HG03039 (cell line): ENCODE data around the gene TNRC18.
"Not testable (repeated sequence)": the region's sequence is repeated elsewhere in the genome, so short reads cannot be mapped to it uniquely, and the experiment has no call there.

ENCODE experiments used
- ATAC-seq: cut with Tn5 transposase; IDR thresholded peaks from one replicate; pipeline ENCODE4 v1.9.1; 2021; ENCODE audit warnings: mild to moderate bottlenecking, moderate library complexity; ENCODE audit not compliant: unreplicated experiment

TNRC18 gene

GRCh38 chr7:5295039-5296014 is 128.3 kb downstream of the TNRC18 start:
- no peak for ATAC-seq

DNA sequence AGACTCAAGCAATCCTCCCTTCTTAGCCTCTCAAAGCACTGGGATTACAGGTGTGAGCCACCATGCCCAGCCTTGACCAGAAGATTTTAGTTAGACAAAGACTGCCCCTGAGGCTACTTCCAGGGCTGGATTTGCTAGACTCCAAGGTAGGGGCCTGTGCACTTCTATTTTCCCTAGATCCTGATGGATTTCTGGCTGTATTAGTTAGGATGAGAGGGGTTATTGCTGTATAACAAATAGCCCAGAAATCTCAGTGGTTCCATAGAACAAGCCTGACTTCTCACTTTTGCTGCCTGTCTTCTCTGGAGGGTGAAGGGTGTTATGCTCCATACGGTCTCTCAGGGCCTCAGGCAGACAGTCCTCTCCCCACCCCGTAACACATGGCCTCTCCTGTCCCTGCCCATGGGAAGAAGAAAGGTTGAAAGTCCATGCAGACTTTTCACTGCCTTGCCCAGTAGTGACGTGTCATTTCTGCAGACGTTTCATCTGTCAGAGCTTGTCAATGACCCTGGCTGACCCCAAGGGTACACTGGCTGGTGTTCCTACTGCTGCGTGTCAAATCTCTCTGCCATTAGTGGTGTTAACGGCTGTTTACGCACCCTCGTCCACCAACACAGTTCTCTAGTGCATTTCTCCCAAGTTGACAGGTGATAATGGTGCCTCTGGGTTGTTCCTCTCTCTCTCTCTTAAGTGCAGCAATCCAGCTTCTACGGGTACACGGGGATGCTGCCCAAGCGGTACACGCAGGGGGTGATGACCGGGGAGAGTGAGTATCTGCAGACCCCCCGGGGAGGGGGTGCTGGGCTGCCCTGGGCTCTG is 129.3 kb downstream of the TNRC18 start:
- ATAC-seq, result no peak

DNA sequence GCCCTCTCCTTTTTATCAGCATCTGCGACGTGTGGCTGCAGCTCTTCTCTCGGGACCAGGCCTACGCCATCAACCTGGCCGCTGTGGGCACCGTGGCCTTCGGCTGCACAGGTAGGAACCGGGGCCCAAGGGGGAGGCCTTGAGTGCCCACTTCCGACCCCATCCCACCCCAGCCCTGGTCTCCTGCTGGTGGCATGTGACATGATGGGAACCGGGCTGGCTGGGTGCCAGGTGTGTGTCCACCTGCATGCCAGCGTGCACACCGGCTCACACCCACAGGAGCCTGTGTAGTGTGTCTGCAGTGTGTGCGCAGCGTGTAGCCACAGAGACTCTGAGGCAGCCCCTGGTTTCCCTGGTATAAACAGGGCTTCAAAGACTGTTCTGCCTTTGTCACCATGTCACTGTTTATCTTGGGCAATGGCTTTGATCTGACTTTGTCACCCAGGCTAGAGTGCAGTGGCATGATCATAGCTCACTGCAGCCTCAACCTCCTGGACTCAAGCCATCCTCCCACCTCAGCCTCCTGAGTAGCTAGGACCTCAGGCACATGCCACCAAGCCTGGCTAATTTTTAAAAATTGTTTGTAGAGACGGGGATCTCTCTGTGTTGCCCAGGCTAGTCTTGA is 131.8 kb downstream of the TNRC18 start:
- not testable (repeated sequence) for ATAC-seq

DNA sequence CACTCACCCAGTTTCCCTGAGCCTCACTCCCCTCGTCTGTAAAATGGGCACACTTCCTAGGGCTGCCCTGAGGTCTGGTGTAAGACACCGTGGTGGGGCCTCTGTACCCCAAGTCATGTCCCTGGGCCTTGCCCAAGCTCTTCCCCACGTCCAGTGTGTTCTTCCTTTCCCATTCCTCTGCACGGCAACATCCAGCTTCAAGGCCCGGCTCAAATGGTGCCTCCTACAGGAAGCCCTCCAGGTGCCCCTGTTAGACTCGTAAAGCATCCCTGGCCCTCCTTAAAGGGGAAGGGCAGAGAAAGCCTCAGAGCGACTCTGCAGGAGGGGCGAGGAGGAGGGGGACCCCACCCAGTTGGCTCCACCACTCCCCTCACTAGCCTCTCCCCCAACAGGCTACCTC is 132.3 kb downstream of the TNRC18 start:
- ATAC-seq, result no peak

DNA sequence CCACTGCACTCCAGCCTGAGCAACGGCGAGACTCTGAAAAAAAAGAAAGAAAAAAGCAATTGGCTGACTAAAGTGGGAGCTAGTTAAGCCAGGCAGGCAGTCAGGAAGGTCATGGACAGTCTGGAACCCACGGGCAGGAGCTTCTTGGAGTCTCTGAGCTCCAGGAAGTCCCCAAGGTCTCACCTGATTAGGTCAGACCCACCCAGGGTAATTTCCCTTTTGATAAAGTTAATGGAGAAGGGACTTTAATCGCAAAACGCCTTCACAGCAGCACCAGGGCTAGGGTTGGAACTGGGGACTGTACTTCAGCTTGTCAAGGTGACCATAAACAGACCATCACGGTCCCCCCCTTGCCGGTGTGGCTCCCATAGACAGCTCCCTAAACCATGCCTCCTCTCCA is 134.3 kb downstream of the TNRC18 start:
- ATAC-seq, result no peak

DNA sequence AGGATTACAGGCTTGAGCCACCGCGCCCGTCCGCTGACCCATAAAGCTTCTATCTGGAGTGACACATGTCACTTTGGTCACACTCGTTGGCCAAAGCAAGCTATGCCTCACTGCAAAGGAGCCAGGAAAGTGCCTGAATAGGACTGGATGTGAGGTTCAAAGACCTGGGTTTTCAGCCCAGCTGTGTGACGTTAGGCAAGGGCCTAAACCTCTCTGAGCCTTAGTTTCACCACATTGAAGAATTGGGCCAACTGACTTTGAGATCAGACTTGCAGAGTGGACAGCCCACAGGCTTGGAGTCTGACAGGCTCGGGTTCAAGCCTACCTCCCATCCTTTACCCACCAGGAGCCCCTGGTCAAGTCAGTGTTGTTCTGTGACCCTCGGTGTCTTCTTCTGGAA is 135.1 kb downstream of the TNRC18 start:
- not testable (repeated sequence) for ATAC-seq

DNA sequence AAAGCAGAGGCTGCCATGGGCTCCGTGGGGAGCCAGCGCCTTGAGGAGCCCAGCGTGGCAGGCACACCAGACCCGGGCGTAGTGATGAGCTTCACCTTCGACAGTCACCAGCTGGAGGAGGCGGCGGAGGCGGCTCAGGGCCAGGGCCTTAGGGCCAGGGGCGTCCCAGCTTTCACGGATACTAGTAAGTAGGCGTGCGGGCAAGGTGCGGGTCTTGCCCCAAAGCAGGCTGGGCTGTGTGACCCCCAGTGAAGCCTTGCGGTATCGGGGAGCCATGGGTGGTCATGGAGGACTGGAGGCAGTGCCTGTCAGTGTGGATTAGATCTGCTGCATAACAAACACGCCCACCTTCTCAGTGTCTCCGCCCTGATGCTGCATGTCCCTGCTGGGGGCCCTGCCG is 135.8 kb downstream of the TNRC18 start:
- no peak for ATAC-seq

GRCh38 chr7:5287373-5287772 is 136.3 kb downstream of the TNRC18 start:
- ATAC-seq, result not testable (repeated sequence)

GRCh38 chr7:5286933-5287332 is 136.7 kb downstream of the TNRC18 start:
- no peak for ATAC-seq

GRCh38 chr7:5284304-5285281 is 139.0 kb downstream of the TNRC18 start:
- ATAC-seq, result no peak

DNA sequence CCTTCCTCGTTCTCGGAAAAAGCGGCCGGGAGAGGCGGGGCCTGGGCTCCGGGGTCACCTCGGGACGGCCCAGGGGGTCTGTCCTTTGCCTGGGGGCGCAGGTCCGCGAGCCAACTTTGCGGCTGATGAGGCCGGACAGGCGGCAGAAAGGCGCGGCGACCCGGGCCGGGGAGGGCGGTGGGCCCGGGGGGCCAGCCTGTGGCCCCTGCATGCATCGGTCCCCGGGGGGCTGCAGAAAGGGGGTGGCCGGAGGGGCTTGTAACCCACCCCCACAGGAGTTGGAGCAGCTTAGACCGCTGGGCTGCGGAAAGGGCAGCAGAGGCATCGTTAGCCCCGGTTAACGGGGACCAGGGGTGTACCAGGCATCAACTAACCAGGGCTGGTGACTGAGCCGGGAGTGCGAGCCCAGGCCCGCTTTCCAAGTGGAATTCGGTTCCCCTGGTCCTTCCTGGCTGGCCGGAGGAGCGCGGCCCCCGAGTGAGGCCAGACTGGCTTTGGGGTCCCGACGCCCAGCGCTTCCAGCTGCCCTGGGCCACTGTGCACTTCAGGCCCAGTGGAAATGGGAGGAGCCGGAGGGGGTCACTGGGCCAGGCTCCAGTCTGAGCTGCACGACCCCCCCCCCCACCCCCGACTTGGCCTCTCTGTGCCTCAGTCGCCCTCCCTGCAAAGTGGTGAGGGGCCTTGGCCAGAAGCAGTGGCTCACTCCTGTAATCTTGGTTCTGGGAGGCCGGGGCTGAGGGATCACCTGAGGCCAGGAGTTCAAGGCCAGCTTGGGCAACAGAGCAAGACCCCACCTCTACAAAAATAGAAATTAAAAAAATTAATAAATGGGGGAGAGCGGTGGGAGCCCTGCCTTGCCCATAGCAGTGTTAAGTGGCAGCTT is 140.0 kb downstream of the TNRC18 start:
- no peak for ATAC-seq

GRCh38 chr7:5282543-5283316 is 140.9 kb downstream of the TNRC18 start, which contains the start of gene SLC29A4:
TSS of gene SLC29A4 (plus strand) at chr7:5282943. CDS start at chr7:5287817, 4,874 bp downstream.
- ATAC-seq, result no peak

GRCh38 chr7:5281598-5282500 is 141.8 kb downstream of the TNRC18 start:
- ATAC-seq, result not testable (repeated sequence)

DNA sequence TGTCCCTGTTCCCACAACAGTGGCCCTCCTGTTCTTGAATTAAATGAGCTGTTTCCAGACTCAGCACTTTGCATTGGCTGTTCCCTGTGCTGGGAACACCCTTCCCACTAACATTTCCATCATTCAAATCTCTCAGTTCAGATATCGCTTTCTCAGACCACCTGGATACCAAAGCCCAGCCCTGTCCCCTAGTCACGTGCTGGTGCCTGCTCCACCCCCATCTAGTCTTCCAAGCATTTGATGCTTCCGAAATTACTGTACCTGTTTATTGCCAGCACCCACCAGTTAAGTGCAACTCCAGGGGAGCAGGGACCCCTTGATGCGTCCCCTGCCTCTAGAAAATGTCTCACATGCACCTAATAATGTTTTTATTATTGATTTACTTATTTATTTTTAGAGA is 143.9 kb downstream of the TNRC18 start:
- no peak for ATAC-seq

DNA sequence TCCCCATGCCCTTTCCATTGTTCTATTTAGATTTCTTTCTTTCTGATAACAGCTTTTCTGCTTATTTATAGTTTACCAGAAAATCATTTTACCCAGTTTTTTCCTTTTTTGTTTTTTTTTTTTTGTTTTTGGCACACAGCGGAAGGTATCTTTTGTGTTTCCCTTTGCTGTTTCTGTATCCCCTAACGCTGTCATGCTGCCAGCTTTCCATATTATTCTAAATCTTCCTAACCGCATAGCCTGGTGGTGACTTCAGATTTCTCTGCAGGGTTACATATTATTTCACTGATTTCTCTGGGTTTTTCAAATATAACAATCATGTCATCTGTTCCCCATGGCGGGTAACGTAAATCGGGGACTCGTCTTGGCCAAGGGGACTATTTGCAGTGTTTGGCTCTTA is 144.9 kb downstream of the TNRC18 start:
- no peak for ATAC-seq

GRCh38 chr7:5276611-5277010 is 147.0 kb downstream of the TNRC18 start:
- no peak for ATAC-seq

GRCh38 chr7:5276123-5276522 is 147.5 kb downstream of the TNRC18 start:
- ATAC-seq, result not testable (repeated sequence)
